ENCODE measurements around the gene SLC12A7.

- TF ChIP-seq CTCF (conservative IDR thresholded peaks at IDR 0.05 in 1 of 2, IDR thresholded peaks at IDR 0.05 in 1 of 2; ENCODE audit: extremely low read depth in 1 of 2, insufficient read depth in 1 of 2, low read depth in 1 of 2, low read length in 2 of 2) (no peak), EZH2 (IDR thresholded peaks at IDR 0.05; ENCODE audit: borderline replicate concordance, low read length) (no peak)
These were observed 35.5 kb downstream of the SLC12A7 start for GRCh38 chr5:1076406-1076805.

Measured in mammary epithelial cell (primary cell).